Measurements from ENCODE around the gene RECK.

GRCh38 chr9:36109071-36109470 lies 72.4 kb downstream of the RECK start:
- TF ChIP-seq CTCF (IDR thresholded peaks at IDR 0.05; ENCODE audit: low read length), result no peak
- no peak for TF ChIP-seq EZH2 (optimal IDR thresholded peaks at IDR 0.05; ENCODE audit: low read depth, low read length)

All from MM.1S (cell line).